ENCODE data around the gene PIKFYVE. TPM values are rescaled to one million over a fixed set of nuclear protein-coding genes. Genes with fewer than 3 reads are reported as not detected.
A peak's percentile ranks its signal among the peaks of the same experiment; 100 is the strongest.

PIKFYVE gene
- total RNA-seq, 1 experiment from 2014 or later, result 22.8 TPM

DNA sequence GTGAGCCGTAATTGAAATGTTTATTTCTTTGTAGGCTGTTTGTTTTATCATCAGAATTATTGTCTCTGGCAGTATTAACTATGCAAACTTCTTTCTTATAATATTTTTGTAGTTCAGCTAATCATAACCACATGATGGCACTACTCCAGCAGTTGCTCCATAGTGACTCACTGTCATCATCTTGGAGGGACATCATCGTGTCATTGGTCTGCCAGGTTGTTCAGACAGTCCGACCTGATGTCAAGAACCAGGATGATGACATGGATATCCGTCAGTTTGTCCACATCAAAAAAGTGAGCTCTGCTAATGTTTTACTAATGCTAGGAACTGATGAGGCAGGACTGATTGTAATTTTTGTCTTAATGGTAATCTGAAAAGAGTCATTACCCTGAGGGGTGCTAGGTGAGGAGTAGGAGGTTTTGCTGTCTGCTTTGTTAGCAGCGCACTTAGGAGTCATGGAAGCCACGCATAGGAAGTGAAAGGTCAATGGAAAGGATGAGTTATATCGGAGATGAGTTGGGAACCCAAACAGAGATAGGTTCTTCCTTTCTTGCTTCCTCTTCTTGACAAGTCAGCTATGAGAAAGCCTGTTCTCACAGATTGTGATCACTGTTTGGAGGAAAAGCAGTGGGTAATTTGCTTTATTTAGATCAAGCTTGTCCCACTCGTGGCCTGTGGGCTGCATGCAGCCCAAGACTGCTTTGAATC is 49.2 kb downstream of the PIKFYVE start:
- intact Hi-C loops (cut with micrococcal nuclease), result no loop called here
- POLR2A ChIA-PET, result interaction anchor here (0.9 to 1.0 kb wide), 2 partner anchors 12 to 49 kb away, joined by 3 to 4 read pairs; partner anchors contain the start of gene PIKFYVE
- no peak overlapping the region for H3K27ac Mint-ChIP-seq (ENCODE audit: low read depth, unreplicated experiment)
- CTCF ChIA-PET, result interaction anchor here (0.6 kb wide), 1 partner anchor 195 kb away, joined by 3 read pairs; no protein-coding TSS in a partner anchor
- H3K4me3 Mint-ChIP-seq (ENCODE audit: unreplicated experiment), result no peak overlapping the region
- TF ChIP-seq, protein P1, sequence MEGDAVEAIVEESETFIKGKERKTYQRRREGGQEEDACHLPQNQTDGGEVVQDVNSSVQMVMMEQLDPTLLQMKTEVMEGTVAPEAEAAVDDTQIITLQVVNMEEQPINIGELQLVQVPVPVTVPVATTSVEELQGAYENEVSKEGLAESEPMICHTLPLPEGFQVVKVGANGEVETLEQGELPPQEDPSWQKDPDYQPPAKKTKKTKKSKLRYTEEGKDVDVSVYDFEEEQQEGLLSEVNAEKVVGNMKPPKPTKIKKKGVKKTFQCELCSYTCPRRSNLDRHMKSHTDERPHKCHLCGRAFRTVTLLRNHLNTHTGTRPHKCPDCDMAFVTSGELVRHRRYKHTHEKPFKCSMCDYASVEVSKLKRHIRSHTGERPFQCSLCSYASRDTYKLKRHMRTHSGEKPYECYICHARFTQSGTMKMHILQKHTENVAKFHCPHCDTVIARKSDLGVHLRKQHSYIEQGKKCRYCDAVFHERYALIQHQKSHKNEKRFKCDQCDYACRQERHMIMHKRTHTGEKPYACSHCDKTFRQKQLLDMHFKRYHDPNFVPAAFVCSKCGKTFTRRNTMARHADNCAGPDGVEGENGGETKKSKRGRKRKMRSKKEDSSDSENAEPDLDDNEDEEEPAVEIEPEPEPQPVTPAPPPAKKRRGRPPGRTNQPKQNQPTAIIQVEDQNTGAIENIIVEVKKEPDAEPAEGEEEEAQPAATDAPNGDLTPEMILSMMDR (IDR thresholded peaks at IDR 0.05; ENCODE audit: unreplicated experiment), result no peak
- peaks cover 58% of the 10 kb centered on the region for H3K36me3 Mint-ChIP-seq (ENCODE audit: insufficient read depth, unreplicated experiment)
- H3K27me3 Mint-ChIP-seq (ENCODE audit: insufficient read depth, unreplicated experiment), result no peaks in the 10 kb centered on the region
- BruUV-seq (replicated peaks), result no TSS peak
- H3K4me1 Mint-ChIP-seq (ENCODE audit: insufficient read depth, unreplicated experiment), result peaks cover 7% of the 10 kb centered on the region
- DNase-seq (ENCODE audit: unreplicated experiment), result peak; percentile 38
- no peaks in the 10 kb centered on the region for H3K9me3 Mint-ChIP-seq (ENCODE audit: unreplicated experiment)

DNA sequence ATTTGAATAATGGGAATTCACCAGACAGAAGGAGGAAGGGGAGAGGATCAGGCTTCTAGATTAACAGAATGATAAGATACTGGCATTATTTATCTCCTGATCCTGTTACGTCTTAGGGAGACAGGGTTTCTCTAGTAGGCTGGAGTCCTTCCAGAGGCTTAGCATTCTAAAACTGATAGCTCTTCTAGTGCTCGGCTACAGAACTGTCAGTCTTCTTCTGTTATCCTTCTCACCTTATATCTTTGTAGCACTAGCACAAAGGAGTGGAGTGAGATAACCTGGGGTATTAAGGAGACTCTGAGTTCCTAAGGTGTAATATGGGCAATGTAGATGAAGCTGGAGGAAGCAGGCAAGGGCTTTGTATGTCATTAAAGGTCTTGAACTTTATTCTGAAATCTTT is 52.1 kb downstream of the PIKFYVE start:
- H3K4me3 Mint-ChIP-seq (ENCODE audit: unreplicated experiment), result no peak overlapping the region
- no peaks in the 10 kb centered on the region for H3K9me3 Mint-ChIP-seq (ENCODE audit: unreplicated experiment)
- ChIA-PET CTCF (no interaction called here), POLR2A (interaction anchor here (0.6 kb wide), 1 partner anchor 13 kb away, joined by 3 read pairs; no protein-coding TSS in a partner anchor)
- H3K36me3 Mint-ChIP-seq (ENCODE audit: insufficient read depth, unreplicated experiment), result peaks cover 68% of the 10 kb centered on the region
- no peaks in the 10 kb centered on the region for H3K4me1 Mint-ChIP-seq (ENCODE audit: insufficient read depth, unreplicated experiment)
- BruUV-seq (replicated peaks), result no TSS peak
- no peak overlapping the region for H3K27ac Mint-ChIP-seq (ENCODE audit: low read depth, unreplicated experiment)
- intact Hi-C loops (cut with micrococcal nuclease), result no loop called here
- DNase-seq (ENCODE audit: unreplicated experiment), result no peak
- TF ChIP-seq, protein P1 (IDR thresholded peaks at IDR 0.05; ENCODE audit: unreplicated experiment), result no peak
- H3K27me3 Mint-ChIP-seq (ENCODE audit: insufficient read depth, unreplicated experiment), result no peaks in the 10 kb centered on the region

DNA sequence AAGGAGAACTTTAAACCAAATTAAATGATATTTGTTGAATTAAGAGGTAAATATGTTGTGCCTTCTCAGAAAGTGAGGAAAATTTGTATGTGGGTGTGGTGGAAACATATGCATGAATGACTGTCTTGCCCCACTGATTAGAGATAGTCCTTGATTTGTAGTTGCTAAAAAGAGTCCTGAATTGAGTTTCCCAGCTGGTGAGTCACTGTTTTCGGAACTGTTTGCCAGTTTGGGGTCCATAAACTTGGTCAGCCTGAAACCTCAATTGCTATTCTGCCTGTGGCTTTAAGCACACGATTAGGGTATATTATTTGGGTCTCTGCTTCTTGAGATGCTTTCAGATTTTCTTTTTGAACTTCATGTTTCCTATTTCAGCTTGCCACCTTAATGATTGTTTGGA is 53.3 kb downstream of the PIKFYVE start:
- no TSS peak for BruUV-seq (replicated peaks)
- DNase-seq (ENCODE audit: unreplicated experiment), result no peak
- no peak overlapping the region for H3K27ac Mint-ChIP-seq (ENCODE audit: low read depth, unreplicated experiment)

DNA sequence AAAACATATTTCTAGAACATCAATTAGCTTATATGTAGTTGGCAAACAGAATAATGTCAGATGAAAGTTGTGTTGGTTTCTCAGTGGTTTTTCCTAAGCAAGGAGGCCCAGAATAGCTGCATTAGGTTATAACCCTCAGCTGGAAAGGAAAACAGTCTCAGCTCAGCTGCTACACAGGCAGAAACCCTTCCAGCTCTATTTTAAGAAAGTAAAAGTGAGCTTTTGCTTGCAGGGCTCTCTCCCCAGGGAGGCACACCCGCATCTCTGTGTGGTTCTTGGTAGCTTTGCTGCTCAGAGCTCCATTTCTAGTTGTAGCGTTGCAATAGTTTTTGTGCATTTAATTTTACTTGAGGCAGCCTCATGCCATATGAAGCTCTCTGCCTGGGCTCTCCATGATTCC is 54.6 kb downstream of the PIKFYVE start:
- CTCF ChIA-PET, result interaction anchor here (0.6 to 0.8 kb wide), 2 partner anchors 10 to 102 kb away, joined by 3 to 4 read pairs; no protein-coding TSS in a partner anchor
- H3K4me3 Mint-ChIP-seq (ENCODE audit: unreplicated experiment), result no peak overlapping the region
- TF ChIP-seq, protein P1 (IDR thresholded peaks at IDR 0.05; ENCODE audit: unreplicated experiment), result no peak
- BruUV-seq (replicated peaks), result no TSS peak
- POLR2A ChIA-PET, result interaction anchor here (0.6 to 1.2 kb wide), 4 partner anchors 9 to 1642 kb away, joined by 3 to 5 read pairs (median 4); no protein-coding TSS in a partner anchor
- H3K4me1 Mint-ChIP-seq (ENCODE audit: insufficient read depth, unreplicated experiment), result no peaks in the 10 kb centered on the region
- H3K9me3 Mint-ChIP-seq (ENCODE audit: unreplicated experiment), result no peaks in the 10 kb centered on the region
- intact Hi-C loops (cut with micrococcal nuclease), result no loop called here
- no peak overlapping the region for H3K27ac Mint-ChIP-seq (ENCODE audit: low read depth, unreplicated experiment)
- H3K27me3 Mint-ChIP-seq (ENCODE audit: insufficient read depth, unreplicated experiment), result no peaks in the 10 kb centered on the region
- DNase-seq (ENCODE audit: unreplicated experiment), result no peak
- H3K36me3 Mint-ChIP-seq (ENCODE audit: insufficient read depth, unreplicated experiment), result peaks cover 62% of the 10 kb centered on the region

More for the DNA sequence above, 53.3 kb downstream of the PIKFYVE start:
- no peak overlapping the region for H3K4me3 Mint-ChIP-seq (ENCODE audit: unreplicated experiment)
- TF ChIP-seq, protein P1 (IDR thresholded peaks at IDR 0.05; ENCODE audit: unreplicated experiment), result no peak
- intact Hi-C loops (cut with micrococcal nuclease), result no loop called here
- H3K9me3 Mint-ChIP-seq (ENCODE audit: unreplicated experiment), result no peaks in the 10 kb centered on the region
- peaks cover 69% of the 10 kb centered on the region for H3K36me3 Mint-ChIP-seq (ENCODE audit: insufficient read depth, unreplicated experiment)
- H3K4me1 Mint-ChIP-seq (ENCODE audit: insufficient read depth, unreplicated experiment), result no peaks in the 10 kb centered on the region
- H3K27me3 Mint-ChIP-seq (ENCODE audit: insufficient read depth, unreplicated experiment), result no peaks in the 10 kb centered on the region
- ChIA-PET CTCF (interaction anchor here (0.6 kb wide), 2 partner anchors 20 to 115 kb away, joined by 3 read pairs; no protein-coding TSS in a partner anchor), POLR2A (no interaction called here)

Data from MCF 10A (cell line).